Cardiac muscle cell (in vitro differentiated cells and primary cell): Measurements from ENCODE around the gene PTPRD. TPM values are rescaled to one million over a fixed set of nuclear protein-coding genes. Genes with fewer than 3 reads are reported as not detected.

Experiments used
- DNase-seq, 2 donors: peaks; one replicate each; pipeline versions ENCODE4 v3.0.0 to v3.0.0-alpha.2; 2010 to 2017; ENCODE audit warnings: low read depth in 1 of 2, low spot score in 1 of 2
- H3K27ac ChIP-seq: fragments of 200-600 bp; sonication (generic); 2 replicates; pipeline ENCODE4 v1.5.1; 2016
- H3K27me3 ChIP-seq: fragments of 200-600 bp; sonication (generic); 2 replicates; pipeline ENCODE4 v1.6.0; 2016; ENCODE audit warnings: control low read depth
- H3K36me3 ChIP-seq: fragments of 200-600 bp; sonication (generic); 2 replicates; pipeline ENCODE4 v1.5.1; 2016; ENCODE audit warnings: control low read depth
- H3K4me1 ChIP-seq: fragments of 200-600 bp; sonication (generic); 2 replicates; pipeline ENCODE4 v1.8.1; 2017; ENCODE audit warnings: low read depth, mild to moderate bottlenecking, mixed run types
- H3K4me3 ChIP-seq: fragments of 200-600 bp; sonication (generic); 2 replicates; pipeline ENCODE4 v1.5.1; 2016; ENCODE audit warnings: mild to moderate bottlenecking
- H3K9me3 ChIP-seq: fragments of 200-600 bp; sonication (generic); 2 replicates; pipeline ENCODE4 v1.5.1; 2017; ENCODE audit warnings: low read depth, mild to moderate bottlenecking, control low read depth
- CTCF ChIP-seq: IDR thresholded peaks from 2 replicates; pipeline ENCODE4 v1.5.1; 2012; ENCODE audit warnings: low read depth, mild to moderate bottlenecking, low read length
- polyA plus RNA-seq: library from polyadenylated mRNA; unstranded; fragments of >200 nt; fragmentation: Nextera tagmentation; extraction: Ambion mirVana; gene quantifications from 2 replicates; pipeline ENCODE4 v1.2.1, GENCODE V29; 2016
- total RNA-seq: library from RNA; depleted of rRNA; stranded (reverse); fragments of >200 nt; gene quantifications from 2 replicates; pipeline ENCODE4 v1.2.3, GENCODE V29; 2016

The PTPRD gene
- total and polyA plus RNA-seq, 2 experiments from 2014 or later: 37.0 to 287 TPM

GRCh38 chr9:8640761-8641160 is 1972.0 kb downstream of the PTPRD start:
- DNase-seq: no peak
- Histone ChIP-seq H3K4me1 (no peaks in the 10 kb centered on the region), H3K27me3 (no peaks in the 10 kb centered on the region), H3K9me3 (no peaks in the 10 kb centered on the region), H3K27ac (no peak overlapping the region), H3K36me3 (no peaks in the 10 kb centered on the region), H3K4me3 (no peak overlapping the region)
- no peak for TF ChIP-seq CTCF

DNA sequence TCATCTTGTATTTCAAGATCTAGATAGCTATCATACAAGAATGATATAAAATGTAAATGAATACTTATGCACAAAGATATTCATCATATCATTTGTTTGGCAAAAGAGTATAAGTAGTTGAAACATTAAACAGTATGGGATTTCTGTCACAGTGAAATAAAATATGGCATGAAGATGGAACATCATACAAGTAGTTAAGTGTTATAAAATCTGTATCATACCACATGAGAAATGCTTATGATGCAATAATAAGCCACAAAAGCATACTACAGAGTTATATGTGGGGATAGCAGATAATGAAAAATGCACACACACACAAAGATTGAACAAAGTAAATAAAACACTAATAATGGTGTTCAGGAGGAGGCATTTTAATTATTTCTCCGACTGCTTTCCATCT is 1975.2 kb downstream of the PTPRD start:
- Histone ChIP-seq H3K4me3 (no peak overlapping the region), H3K9me3 (no peaks in the 10 kb centered on the region), H3K27ac (no peak overlapping the region), H3K4me1 (no peaks in the 10 kb centered on the region), H3K27me3 (no peaks in the 10 kb centered on the region), H3K36me3 (no peaks in the 10 kb centered on the region)
- peak in 1 of 2 donors; percentile 23 for DNase-seq
- TF ChIP-seq CTCF: no peak

DNA sequence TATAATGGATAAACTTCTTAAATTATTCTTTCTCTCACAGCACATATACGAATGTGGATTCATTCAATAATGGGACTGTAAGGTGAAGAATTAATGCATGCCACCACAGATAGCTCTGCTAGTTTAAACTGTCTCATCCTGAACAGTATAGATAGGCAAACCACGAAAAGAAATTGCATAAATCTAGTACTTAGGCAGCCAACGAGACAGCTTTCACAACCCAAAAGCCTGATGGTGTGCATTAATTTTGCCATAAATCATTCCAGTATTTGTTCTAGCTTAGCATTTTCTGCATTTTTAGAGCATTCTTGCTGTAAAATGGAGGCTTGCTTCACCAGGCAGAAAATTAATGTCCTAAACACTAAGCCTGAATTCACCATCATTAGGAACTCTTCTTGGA is 1979.0 kb downstream of the PTPRD start:
- no peak overlapping the region for H3K27ac ChIP-seq
- no peak overlapping the region for H3K4me3 ChIP-seq
- no peak for TF ChIP-seq CTCF

GRCh38 chr9:8632493-8632892 is 1980.3 kb downstream of the PTPRD start:
- Histone ChIP-seq H3K4me3 (no peak overlapping the region), H3K36me3 (no peaks in the 10 kb centered on the region), H3K4me1 (peaks cover 17% of the 10 kb centered on the region), H3K9me3 (no peaks in the 10 kb centered on the region), H3K27ac (no peak overlapping the region), H3K27me3 (no peaks in the 10 kb centered on the region)
- DNase-seq: no peak
- TF ChIP-seq CTCF: no peak

More for the DNA sequence above, 1979.0 kb downstream of the PTPRD start:
- Histone ChIP-seq H3K4me1 (peaks cover 6% of the 10 kb centered on the region), H3K9me3 (no peaks in the 10 kb centered on the region), H3K36me3 (no peaks in the 10 kb centered on the region), H3K27me3 (no peaks in the 10 kb centered on the region)
- no peak for DNase-seq

DNA sequence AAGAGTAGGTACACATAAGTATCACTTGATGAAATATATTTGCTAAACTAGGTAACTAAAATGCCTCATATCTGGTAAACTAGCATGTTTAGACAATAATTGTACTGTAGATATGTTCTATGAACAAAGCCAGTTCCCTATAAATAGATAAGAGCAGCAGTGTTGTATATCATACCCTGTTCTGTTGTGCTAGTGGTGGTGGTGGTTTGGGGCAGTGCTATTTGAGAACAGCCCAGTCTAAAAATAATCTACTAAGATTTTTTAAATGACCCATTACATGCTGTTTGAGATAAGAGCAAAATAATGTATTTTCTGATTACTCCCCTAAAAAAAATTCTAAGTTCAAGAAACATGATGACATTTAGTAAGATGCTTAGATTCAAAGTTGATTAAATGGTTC is 1984.0 kb downstream of the PTPRD start:
- H3K9me3 ChIP-seq: no peaks in the 10 kb centered on the region
- H3K4me3 ChIP-seq: no peak overlapping the region
- no peak for DNase-seq
- H3K4me1 ChIP-seq: peaks cover 17% of the 10 kb centered on the region
- no peaks in the 10 kb centered on the region for H3K36me3 ChIP-seq
- no peaks in the 10 kb centered on the region for H3K27me3 ChIP-seq
- TF ChIP-seq CTCF: no peak
- H3K27ac ChIP-seq: peak overlapping the region; percentile 1
